ENCODE measurements around the gene POLDIP2.

The POLDIP2 gene
- 28.5 reads per million, percentile 55 among the genes with 10 or more reads in this experiment for total RNA-seq

GRCh38 chr17:28357061-28357900, at the start of gene POLDIP2:
Gene POLDIP2 (minus strand): TSS chr17:28357527. CDS start chr17:28357448, 79 bp downstream.
- peak; percentile 93 for DNase-seq

GRCh38 chr17:28406473-28406814, 49.1 kb upstream of the POLDIP2 start:
- no peak for DNase-seq

- no peak for DNase-seq
Measured at GRCh38 chr17:28405632-28406472, 48.5 kb upstream of the POLDIP2 start, which contains the start of gene SLC46A1. Gene SLC46A1 (minus strand): TSS chr17:28406212. CDS start chr17:28406114, 98 bp downstream.

GRCh38 chr17:28404812-28405570, 47.7 kb upstream of the POLDIP2 start:
- no peak for DNase-seq

GRCh38 chr17:28404461-28404811, 47.1 kb upstream of the POLDIP2 start:
- DNase-seq, result no peak

GRCh38 chr17:28404007-28404406, 46.7 kb upstream of the POLDIP2 start:
- no peak for DNase-seq

- no peak for DNase-seq
Measured at GRCh38 chr17:28402844-28403243, 45.5 kb upstream of the POLDIP2 start.

GRCh38 chr17:28402224-28402630, 44.9 kb upstream of the POLDIP2 start:
- no peak for DNase-seq

GRCh38 chr17:28399808-28400207, 42.5 kb upstream of the POLDIP2 start:
- DNase-seq, result no peak

- DNase-seq, result no peak
Measured at GRCh38 chr17:28398280-28398981, 41.1 kb upstream of the POLDIP2 start.

- DNase-seq, result no peak
Measured at GRCh38 chr17:28397687-28398279, 40.5 kb upstream of the POLDIP2 start.

- DNase-seq, result no peak
Measured at GRCh38 chr17:28397275-28397674, 39.9 kb upstream of the POLDIP2 start.

- no peak for DNase-seq
Measured at GRCh38 chr17:28396635-28397239, 39.4 kb upstream of the POLDIP2 start.

- no peak for DNase-seq
Measured at GRCh38 chr17:28395968-28396367, 38.6 kb upstream of the POLDIP2 start.

GRCh38 chr17:28395426-28395825, 38.1 kb upstream of the POLDIP2 start:
- no peak for DNase-seq

- DNase-seq, result no peak
Measured at GRCh38 chr17:28394337-28395116, 37.2 kb upstream of the POLDIP2 start.

GRCh38 chr17:28392491-28392890, 35.2 kb upstream of the POLDIP2 start:
- no peak for DNase-seq

- DNase-seq, result no peak
Measured at GRCh38 chr17:28391401-28391800, 34.1 kb upstream of the POLDIP2 start.

GRCh38 chr17:28390984-28391383, 33.7 kb upstream of the POLDIP2 start:
- no peak for DNase-seq

- no peak for DNase-seq
Measured at GRCh38 chr17:28390563-28390962, 33.2 kb upstream of the POLDIP2 start.

- no peak for DNase-seq
Measured at GRCh38 chr17:28390141-28390540, 32.8 kb upstream of the POLDIP2 start.
